ENCODE data around the gene CDC42EP5.

DNA sequence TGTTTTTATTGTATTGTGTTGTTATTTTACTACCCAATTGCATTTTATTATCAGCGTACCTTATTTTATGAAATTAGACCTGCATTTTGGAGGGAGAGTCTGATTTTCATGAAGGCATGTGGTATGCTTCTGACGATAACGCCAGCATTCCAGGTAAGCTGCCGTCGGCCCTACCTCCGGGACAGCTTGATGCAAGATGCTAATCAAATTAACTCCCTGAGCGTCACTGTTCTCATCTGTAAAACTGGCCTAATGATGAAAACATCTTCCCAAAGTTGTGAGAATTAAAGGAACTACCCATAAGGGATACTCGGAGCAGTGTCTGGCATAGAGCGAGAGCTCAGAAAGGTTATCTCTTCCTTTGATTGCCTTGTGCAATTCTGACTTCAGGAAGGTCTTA lies 16.7 kb upstream of the CDC42EP5 start:
- TF ChIP-seq RAD21 (IDR thresholded peaks at IDR 0.05; ENCODE audit: low read length) (no peak), YY1 (IDR thresholded peaks at IDR 0.05; ENCODE audit: low read depth) (no peak)
- TF ChIP-seq, protein P1, sequence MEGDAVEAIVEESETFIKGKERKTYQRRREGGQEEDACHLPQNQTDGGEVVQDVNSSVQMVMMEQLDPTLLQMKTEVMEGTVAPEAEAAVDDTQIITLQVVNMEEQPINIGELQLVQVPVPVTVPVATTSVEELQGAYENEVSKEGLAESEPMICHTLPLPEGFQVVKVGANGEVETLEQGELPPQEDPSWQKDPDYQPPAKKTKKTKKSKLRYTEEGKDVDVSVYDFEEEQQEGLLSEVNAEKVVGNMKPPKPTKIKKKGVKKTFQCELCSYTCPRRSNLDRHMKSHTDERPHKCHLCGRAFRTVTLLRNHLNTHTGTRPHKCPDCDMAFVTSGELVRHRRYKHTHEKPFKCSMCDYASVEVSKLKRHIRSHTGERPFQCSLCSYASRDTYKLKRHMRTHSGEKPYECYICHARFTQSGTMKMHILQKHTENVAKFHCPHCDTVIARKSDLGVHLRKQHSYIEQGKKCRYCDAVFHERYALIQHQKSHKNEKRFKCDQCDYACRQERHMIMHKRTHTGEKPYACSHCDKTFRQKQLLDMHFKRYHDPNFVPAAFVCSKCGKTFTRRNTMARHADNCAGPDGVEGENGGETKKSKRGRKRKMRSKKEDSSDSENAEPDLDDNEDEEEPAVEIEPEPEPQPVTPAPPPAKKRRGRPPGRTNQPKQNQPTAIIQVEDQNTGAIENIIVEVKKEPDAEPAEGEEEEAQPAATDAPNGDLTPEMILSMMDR (IDR thresholded peaks at IDR 0.05) = no peak
